Right ventricle myocardium inferior (tissue), 1 donor: ENCODE results near the gene TICRR. TPM values are rescaled to one million over a fixed set of nuclear protein-coding genes. Genes with fewer than 3 reads are reported as not detected.
"Not testable (repeated sequence)": the region's sequence is repeated elsewhere in the genome, so short reads cannot be mapped to it uniquely, and the experiment has no call there.

Experiments used
- ATAC-seq: fragments of 200-7000 bp; cut with Tn5 transposase; one replicate; pipeline ENCODE4 v1.9.1; 2020; ENCODE audit warnings: mild to moderate bottlenecking, moderate library complexity
- DNase-seq: peaks from one replicate; pipeline ENCODE4 v3.0.0; 2021; ENCODE audit errors: missing footprints
- intact Hi-C: fragments of 100-400 bp; cut with DNase I; formaldehyde crosslinking; loops from one replicate; pipeline ENCODE4 v1.11.0; 2022
- total RNA-seq: library from RNA; stranded (reverse); fragmentation: NEBNext Ultra II Directional; extraction: Animal tissue kit (Norgen Biotek cat#: 25700); gene quantifications from one replicate; pipeline ENCODE4 v1.2.1, GENCODE V29; 2021
- donor health status: DM: no; HTN: yes; CAD: no; lungs with severe emphysema.

TICRR gene
- total RNA-seq, 1 donor from 2014 or later: 0.16 TPM

GRCh38 chr15:89556413-89557262, 18.6 kb upstream of the TICRR start:
- intact Hi-C loops: no loop called here
- no peak for ATAC-seq
- DNase-seq: no peak

- intact Hi-C loops: no loop called here
- DNase-seq: no peak
- no peak for ATAC-seq
Measured at GRCh38 chr15:89559769-89560264, 15.5 kb upstream of the TICRR start.

- DNase-seq (no peak), ATAC-seq (no peak)
- intact Hi-C loops: no loop called here
Measured at GRCh38 chr15:89566181-89566580, 9.1 kb upstream of the TICRR start.

- DNase-seq (no peak), ATAC-seq (no peak)
- intact Hi-C loops: no loop called here
Measured at GRCh38 chr15:89566621-89567294, 8.5 kb upstream of the TICRR start.

GRCh38 chr15:89569090-89569745, 6.1 kb upstream of the TICRR start:
- ATAC-seq (no peak), DNase-seq (no peak)
- intact Hi-C loops: no loop called here

- DNase-seq: peak; percentile 79
- intact Hi-C loops: no loop called here
- ATAC-seq: no peak
Measured at GRCh38 chr15:89575656-89576416, 567 bp downstream of the TICRR start.

- DNase-seq (no peak), ATAC-seq (no peak)
- intact Hi-C loops: no loop called here
Measured at GRCh38 chr15:89576417-89576773, 1.1 kb downstream of the TICRR start.

GRCh38 chr15:89577776-89578115, 2.5 kb downstream of the TICRR start:
- ATAC-seq (no peak), DNase-seq (no peak)
- intact Hi-C loops: no loop called here

- DNase-seq: no peak
- ATAC-seq: no peak
- intact Hi-C loops: no loop called here
Measured at GRCh38 chr15:89578146-89578545, 2.9 kb downstream of the TICRR start.

- intact Hi-C loops, DNase-seq, ATAC-seq: not testable (repeated sequence)
Measured at GRCh38 chr15:89580747-89581146, 5.5 kb downstream of the TICRR start.

GRCh38 chr15:89586651-89587050, 11.4 kb downstream of the TICRR start:
- ATAC-seq: no peak
- no peak for DNase-seq
- intact Hi-C loops: no loop called here

- intact Hi-C loops: no loop called here
- ATAC-seq: no peak
- no peak for DNase-seq
Measured at GRCh38 chr15:89587955-89588354, 12.7 kb downstream of the TICRR start.

- intact Hi-C loops: no loop called here
Measured at GRCh38 chr15:89591834-89592233, 16.6 kb downstream of the TICRR start.

GRCh38 chr15:89593018-89593417, 17.7 kb downstream of the TICRR start:
- intact Hi-C loops: no loop called here
- no peak for DNase-seq
- no peak for ATAC-seq

More at GRCh38 chr15:89591834-89592233, 16.6 kb downstream of the TICRR start:
- ATAC-seq (no peak), DNase-seq (no peak)

- no peak for DNase-seq
- intact Hi-C loops: no loop called here
- no peak for ATAC-seq
Measured at GRCh38 chr15:89599021-89599420, 23.8 kb downstream of the TICRR start.

- no peak for DNase-seq
- intact Hi-C loops: no loop called here
- ATAC-seq: no peak
Measured at GRCh38 chr15:89611317-89611716, 36.0 kb downstream of the TICRR start.

- ATAC-seq (no peak), DNase-seq (no peak)
- intact Hi-C loops: no loop called here
Measured at GRCh38 chr15:89613031-89613430, 37.8 kb downstream of the TICRR start.

GRCh38 chr15:89614164-89614563, 38.9 kb downstream of the TICRR start:
- ATAC-seq (no peak), DNase-seq (no peak)
- intact Hi-C loops: no loop called here

- ATAC-seq: no peak
- intact Hi-C loops: no loop called here
- no peak for DNase-seq
Measured at GRCh38 chr15:89615135-89615534, 39.9 kb downstream of the TICRR start.
